OCI-LY1 (cell line): ENCODE data around the gene RPS16.

Experiments used
- CTCF ChIP-seq: fragments of 200-600 bp; sonication (generic), shearing (Covaris generic); IDR thresholded peaks from 2 replicates; pipeline ENCODE4 v1.5.1; 2017; ENCODE audit warnings: mild to moderate bottlenecking, antibody characterized with exemption, low read length, moderate library complexity, mixed read lengths
- EZH2 ChIP-seq: fragments of 200-600 bp; sonication (generic), shearing (Covaris generic); IDR thresholded peaks from 2 replicates; pipeline ENCODE4 v1.8.0; 2017; ENCODE audit warnings: borderline replicate concordance, mixed run types, mild to moderate bottlenecking, antibody characterized with exemption, low read length, moderate library complexity, mixed read lengths

- TF ChIP-seq CTCF (no peak), EZH2 (no peak)
Observed at GRCh38 chr19:39402346-39403300, 33.1 kb downstream of the RPS16 start.
